NCI-H2227 (cell line): ENCODE measurements around the gene BRD1.

Experiments
- DNase-seq: peaks from one replicate; lab custom pipeline; 2025; ENCODE audit not compliant: unreplicated experiment; lab: John Stamatoyannopoulos, UW

The BRD1 gene

GRCh38 chr22:49803737-49804375 lies 23.8 kb downstream of the BRD1 start:
- DNase-seq, result no peak

GRCh38 chr22:49803134-49803533 lies 24.5 kb downstream of the BRD1 start:
- no peak for DNase-seq

- no peak for DNase-seq
Observed at GRCh38 chr22:49801391-49802060, 26.1 kb downstream of the BRD1 start.

GRCh38 chr22:49800408-49801238 lies 27.1 kb downstream of the BRD1 start:
- DNase-seq, result no peak

GRCh38 chr22:49799431-49800075 lies 28.1 kb downstream of the BRD1 start:
- DNase-seq, result no peak

- DNase-seq, result no peak
Observed at GRCh38 chr22:49798486-49799151, 29.1 kb downstream of the BRD1 start.

DNA sequence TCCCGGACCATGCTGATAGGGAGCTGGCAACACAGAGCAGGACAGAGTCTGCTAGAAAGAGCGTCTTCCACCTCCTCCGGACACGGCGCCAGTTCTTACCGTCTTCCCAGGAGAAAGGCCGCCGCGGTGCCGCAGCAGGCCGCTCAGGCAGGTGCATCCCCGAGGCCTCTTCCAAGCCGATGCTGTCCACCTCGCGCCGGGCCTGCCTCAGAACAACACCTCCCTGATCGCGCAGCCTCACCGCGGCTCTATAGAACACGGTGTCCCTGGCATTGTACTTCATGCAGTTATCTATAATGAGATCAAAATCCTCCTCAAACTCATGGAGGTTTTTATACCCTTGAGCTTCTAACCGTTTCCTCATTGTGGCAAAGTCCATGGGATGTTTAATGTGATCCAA lies 30.0 kb downstream of the BRD1 start:
- no peak for DNase-seq

DNA sequence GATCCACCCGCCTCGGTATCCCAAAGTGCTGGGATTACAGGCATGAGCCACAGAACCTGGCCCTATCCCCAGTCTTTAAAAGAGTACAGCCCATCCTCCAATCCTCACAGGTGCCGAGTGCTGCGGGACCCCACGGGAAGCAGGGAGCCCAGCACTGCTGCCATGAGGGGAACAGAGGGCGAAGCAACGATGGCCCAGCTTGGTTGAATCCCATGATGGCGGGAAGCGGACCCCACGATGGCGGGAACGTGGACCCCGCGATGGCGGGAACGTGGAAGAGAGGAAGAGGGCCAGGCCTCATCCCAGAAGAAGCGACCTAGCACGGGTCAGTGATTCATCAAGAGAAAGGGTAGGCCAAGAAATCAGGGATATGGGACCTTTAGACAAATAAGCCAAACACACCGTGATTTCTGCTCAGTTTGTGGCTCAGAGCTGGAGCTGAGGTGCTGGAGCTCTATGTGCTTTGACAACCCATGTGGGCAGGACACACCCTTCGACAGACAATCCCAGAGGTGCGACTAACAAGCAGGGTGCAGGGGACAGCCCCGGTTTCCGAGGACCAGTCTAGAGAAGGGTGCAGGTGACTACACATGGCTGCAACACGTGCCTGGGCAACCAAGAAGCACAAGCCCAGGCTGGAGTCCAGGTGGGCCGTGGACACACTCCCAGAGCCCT lies 30.9 kb downstream of the BRD1 start:
- DNase-seq, result no peak

DNA sequence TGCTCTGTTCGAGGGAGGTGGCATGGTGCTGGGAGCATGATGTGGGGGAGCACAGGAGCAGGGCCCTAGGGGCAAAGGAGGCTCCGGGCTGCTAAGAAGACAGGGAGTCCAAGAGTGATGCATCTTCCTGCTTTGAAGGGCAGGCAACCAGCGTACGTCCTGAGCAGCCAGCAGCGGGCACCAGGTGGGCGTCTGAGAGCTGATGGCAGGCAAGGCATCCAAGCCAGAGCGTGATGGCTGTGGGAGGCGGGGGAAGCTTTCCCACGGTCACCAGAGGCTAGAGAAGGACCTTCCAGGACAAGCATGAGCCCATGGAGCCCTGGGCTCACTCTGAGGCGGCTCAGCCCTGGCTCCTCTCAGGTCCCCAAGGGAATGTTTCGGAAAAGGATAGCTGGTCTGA lies 32.2 kb downstream of the BRD1 start:
- no peak for DNase-seq

DNA sequence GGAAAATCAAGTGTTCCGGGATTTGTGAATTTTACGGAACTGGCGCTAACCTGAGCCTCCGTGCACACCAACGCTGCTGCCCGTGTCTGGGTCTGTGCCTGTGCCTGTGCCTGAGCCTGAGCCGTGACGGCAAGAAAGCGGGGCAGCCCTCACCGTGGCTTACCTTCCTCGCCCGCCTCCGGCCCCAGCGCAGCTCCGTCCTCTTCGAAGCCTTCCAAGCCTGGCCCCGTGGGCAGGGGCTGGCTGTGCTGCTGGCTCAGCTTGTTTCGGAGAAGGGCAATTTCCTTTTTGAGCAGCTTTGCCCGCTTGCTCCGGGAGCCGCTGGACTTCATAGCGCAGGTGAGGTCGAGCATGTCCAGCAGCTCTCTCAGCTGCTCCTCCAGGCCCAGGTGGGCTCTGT lies 33.8 kb downstream of the BRD1 start:
- no peak for DNase-seq

GRCh38 chr22:49793296-49793695 lies 34.4 kb downstream of the BRD1 start:
- DNase-seq, result no peak

DNA sequence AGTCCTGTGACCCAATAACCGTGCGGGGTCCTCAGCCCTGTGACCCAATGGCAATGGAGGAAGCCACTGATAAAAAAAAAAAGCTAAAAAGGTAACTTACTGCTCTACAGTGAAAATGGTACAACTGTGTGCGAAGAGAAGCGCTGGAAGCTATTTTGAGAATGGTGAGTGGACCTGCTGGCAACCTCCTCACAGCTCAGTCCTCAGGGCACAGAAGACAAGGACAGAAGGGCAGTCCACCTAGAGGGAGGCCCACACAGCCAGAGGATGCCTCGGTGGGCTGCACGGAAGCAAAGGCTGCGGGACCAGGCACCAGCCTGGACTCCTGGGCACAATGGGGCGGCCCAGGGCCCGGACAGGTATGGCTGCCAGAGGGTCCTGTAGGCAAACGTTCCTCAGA lies 35.6 kb downstream of the BRD1 start:
- DNase-seq, result no peak

DNA sequence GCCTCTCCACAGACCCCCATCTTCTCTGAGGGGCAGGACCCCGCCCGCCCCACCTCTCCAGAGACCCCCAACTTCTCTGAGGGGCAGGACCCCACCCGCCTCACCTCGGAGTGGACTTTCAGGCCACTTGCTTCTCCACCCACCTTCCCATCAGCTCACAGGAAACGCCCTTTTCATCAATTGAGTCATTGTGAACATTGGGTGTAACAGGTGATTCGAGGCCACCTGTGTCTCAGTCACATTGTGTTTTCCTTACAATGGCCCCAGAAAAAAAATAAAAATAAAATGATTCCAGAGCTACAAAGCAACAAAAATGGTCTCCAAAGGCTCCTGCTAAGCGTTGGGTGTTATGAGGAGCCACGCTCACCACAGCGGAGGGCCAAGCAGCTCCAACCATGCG lies 36.0 kb downstream of the BRD1 start:
- DNase-seq, result no peak

DNA sequence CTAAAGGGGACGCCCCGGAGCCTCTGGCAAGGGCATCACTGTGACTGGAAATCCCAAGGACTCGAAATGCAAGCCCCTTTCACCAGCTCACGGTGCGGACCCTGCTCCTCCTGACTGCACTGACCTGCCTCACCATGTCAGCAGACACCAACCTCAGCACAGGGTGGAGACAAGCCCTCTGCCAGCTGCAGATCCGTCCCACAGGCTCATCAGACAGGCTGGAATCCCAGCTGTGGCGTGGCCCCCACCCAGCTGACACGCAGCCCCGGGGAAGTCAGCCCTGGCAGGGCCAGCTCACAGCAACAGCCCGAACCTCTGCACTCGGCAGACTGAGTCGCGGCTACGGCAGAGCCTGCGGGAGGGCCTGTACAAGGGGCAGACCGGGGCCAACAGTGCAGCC lies 36.8 kb downstream of the BRD1 start:
- DNase-seq, result no peak

- DNase-seq, result no peak
Observed at GRCh38 chr22:49789289-49790141, 38.2 kb downstream of the BRD1 start.

- no peak for DNase-seq
Observed at GRCh38 chr22:49788504-49788903, 39.2 kb downstream of the BRD1 start.

- no peak for DNase-seq
Observed at GRCh38 chr22:49787861-49788260, 39.8 kb downstream of the BRD1 start.

- DNase-seq, result no peak
Observed at GRCh38 chr22:49786976-49787706, 40.5 kb downstream of the BRD1 start.
